Kidney epithelial cell (primary cell): ENCODE data around the gene CLUH. TPM values are rescaled to one million over a fixed set of nuclear protein-coding genes. Genes with fewer than 3 reads are reported as not detected.
"Not testable (repeated sequence)": the region's sequence is repeated elsewhere in the genome, so short reads cannot be mapped to it uniquely, and the experiment has no call there.

Source experiments
- DNase-seq: peaks from one replicate; pipeline ENCODE4 v3.0.0-alpha.2; 2010; ENCODE audit warnings: low read depth
- H3K27me3 ChIP-seq: 2 replicates; pipeline ENCODE4 v1.6.0; 2011; ENCODE audit warnings: low read length; ENCODE audit not compliant: control insufficient read depth, insufficient read depth
- H3K36me3 ChIP-seq: 2 replicates; pipeline ENCODE4 v1.5.1; 2011; ENCODE audit warnings: low read length; ENCODE audit not compliant: control insufficient read depth, insufficient read depth
- H3K4me3 ChIP-seq: 2 replicates; pipeline ENCODE4 v1.5.1; 2011; ENCODE audit warnings: low read depth, mild to moderate bottlenecking, control low read depth, low read length
- CTCF ChIP-seq: IDR thresholded peaks from 2 replicates; pipeline ENCODE4 v1.5.1; 2011; ENCODE audit warnings: mild to moderate bottlenecking, moderate library complexity, low read length, control low read depth, inconsistent platforms; ENCODE audit not compliant: insufficient read depth, poor library complexity, severe bottlenecking
- total RNA-seq: library from RNA; depleted of rRNA; stranded (reverse); fragments of >200 nt; gene quantifications from 2 replicates; pipeline ENCODE4 v1.2.3, GENCODE V29; 2015

CLUH gene
- total RNA-seq, 1 donor from 2014 or later: 64.4 TPM

GRCh38 chr17:2701161-2701995 lies 10.2 kb downstream of the CLUH start:
- TF ChIP-seq CTCF: no peak

GRCh38 chr17:2700491-2701141 lies 10.9 kb downstream of the CLUH start:
- H3K36me3 ChIP-seq: peaks cover 2% of the 10 kb centered on the region
- no peak for TF ChIP-seq CTCF
- DNase-seq: no peak
- H3K27me3 ChIP-seq: no peaks in the 10 kb centered on the region
- H3K4me3 ChIP-seq: no peak overlapping the region

More at GRCh38 chr17:2701161-2701995, 10.2 kb downstream of the CLUH start:
- Histone ChIP-seq H3K27me3 (no peaks in the 10 kb centered on the region), H3K36me3 (peaks cover 2% of the 10 kb centered on the region), H3K4me3 (no peak overlapping the region)
- DNase-seq: no peak

- H3K36me3 ChIP-seq: peaks cover 2% of the 10 kb centered on the region
- H3K4me3 ChIP-seq: no peak overlapping the region
- DNase-seq: no peak
- no peak for TF ChIP-seq CTCF
- H3K27me3 ChIP-seq: no peaks in the 10 kb centered on the region
Observed at GRCh38 chr17:2700030-2700490, 11.5 kb downstream of the CLUH start.

- not testable (repeated sequence) for DNase-seq, H3K27me3 ChIP-seq, H3K4me3 ChIP-seq, H3K36me3 ChIP-seq
Observed at GRCh38 chr17:2699216-2699805, 12.3 kb downstream of the CLUH start.

- H3K4me3 ChIP-seq: no peak overlapping the region
- no peaks in the 10 kb centered on the region for H3K27me3 ChIP-seq
- no peak for TF ChIP-seq CTCF
- H3K36me3 ChIP-seq: no peaks in the 10 kb centered on the region
- DNase-seq: no peak
Observed at GRCh38 chr17:2697611-2698162, 13.9 kb downstream of the CLUH start.
